ENCODE measurements around the gene TRERF1. TPM values are rescaled to one million over a fixed set of nuclear protein-coding genes. Genes with fewer than 3 reads are reported as not detected.
"Not testable (repeated sequence)": the region's sequence is repeated elsewhere in the genome, so short reads cannot be mapped to it uniquely, and the experiment has no call there.

The TRERF1 gene
- total and polyA plus RNA-seq, 2 experiments from 2014 or later: 11.2 to 20.6 TPM

- TF ChIP-seq ZNF462 (CRISPR knock-in tag; IDR thresholded peaks at IDR 0.05): no peak
Observed at GRCh38 chr6:42203183-42203582, 248.5 kb downstream of the TRERF1 start (continued).

GRCh38 chr6:42202131-42202915, 249.4 kb downstream of the TRERF1 start:
- not testable (repeated sequence) for H3K9me2 ChIP-seq (ENCODE audit: insufficient read depth); H3K4me2 ChIP-seq; H3K4me3 Mint-ChIP-seq; H3K27me3 Mint-ChIP-seq (ENCODE audit: insufficient read depth, low read depth, poor library complexity); H3K27me3 ChIP-seq (ENCODE audit: insufficient read depth); H3K79me2 ChIP-seq (replicated peaks; ENCODE audit: insufficient read depth); H3K9me3 Mint-ChIP-seq; H3K4me1 ChIP-seq (ENCODE audit: insufficient read depth); ATAC-seq; DNase-seq (ENCODE audit: low spot score); H3F3A ChIP-seq (replicated peaks; ENCODE audit: low read depth); H4K20me1 ChIP-seq (replicated peaks; ENCODE audit: insufficient read depth); H2AFZ ChIP-seq; H3K36me3 ChIP-seq (ENCODE audit: insufficient read depth); H3K4me3 ChIP-seq; H3K4me1 Mint-ChIP-seq
- 0 out of 2 replicates have a peak overlapping the region, but pooled peaks have one; percentile 9 for H3K27ac ChIP-seq (ENCODE audit: low read depth)
- H3K27ac Mint-ChIP-seq: peak overlapping the region; percentile 27; the same call in 1 of the 2 replicates
- peaks cover 20% of the 10 kb centered on the region; the same call in 2 of the 3 replicates for H3K36me3 Mint-ChIP-seq (ENCODE audit: low read depth)

- H3K4me1 Mint-ChIP-seq: peaks cover 5% of the 10 kb centered on the region; the same call in 2 of the 3 replicates
- ATAC-seq: no peak
- DNase-seq (ENCODE audit: low spot score): no peak
- no peaks in the 10 kb centered on the region for H3K36me3 ChIP-seq (ENCODE audit: insufficient read depth)
- no peak overlapping the region for H3K4me3 ChIP-seq
- H3K27ac Mint-ChIP-seq: no peak overlapping the region
- 0 out of 2 replicates have a peak, but pooled peaks cover 3% of the 10 kb centered on the region for H3F3A ChIP-seq (replicated peaks; ENCODE audit: low read depth)
- H3K4me2 ChIP-seq: no peak overlapping the region
- H3K27ac ChIP-seq (ENCODE audit: low read depth): no peak overlapping the region
- H3K27me3 Mint-ChIP-seq (ENCODE audit: insufficient read depth, low read depth, poor library complexity): no peaks in the 10 kb centered on the region
- no peaks in the 10 kb centered on the region for H3K9me3 Mint-ChIP-seq
- H2AFZ ChIP-seq: no peak overlapping the region
- no peaks in the 10 kb centered on the region for H3K79me2 ChIP-seq (replicated peaks; ENCODE audit: insufficient read depth)
- H4K20me1 ChIP-seq (replicated peaks; ENCODE audit: insufficient read depth): no peaks in the 10 kb centered on the region
- no peaks in the 10 kb centered on the region for H3K4me1 ChIP-seq (ENCODE audit: insufficient read depth)
- no peaks in the 10 kb centered on the region for H3K27me3 ChIP-seq (ENCODE audit: insufficient read depth)
- H3K9me2 ChIP-seq (ENCODE audit: insufficient read depth): no peaks in the 10 kb centered on the region
- no peak overlapping the region for H3K4me3 Mint-ChIP-seq
- peaks cover 16% of the 10 kb centered on the region; the same call in 2 of the 3 replicates for H3K36me3 Mint-ChIP-seq (ENCODE audit: low read depth)
- TF ChIP-seq ETS1 (IDR thresholded peaks at IDR 0.05) (no peak), REST (IDR thresholded peaks at IDR 0.05; ENCODE audit: unreplicated experiment) (no peak), EZH2phosphoT487 (IDR thresholded peaks at IDR 0.05; ENCODE audit: unreplicated experiment) (no peak), ZNF331 (CRISPR knock-in tag; IDR thresholded peaks at IDR 0.05; ENCODE audit: low read depth) (no peak), NANOG (IDR thresholded peaks at IDR 0.05; ENCODE audit: borderline replicate concordance) (no peak)
Observed at GRCh38 chr6:42201382-42201781, 250.3 kb downstream of the TRERF1 start.

Measured in GM23338 (cell line).